Panc1 (cell line): ENCODE measurements around the gene XCR1.

Experiments used
- POLR2AphosphoS5 ChIP-seq: IDR thresholded peaks from 2 replicates; pipeline ENCODE4 v1.6.1; 2012; ENCODE audit warnings: mild to moderate bottlenecking, low read depth, low read length, moderate library complexity
- TF ChIP-seq, protein P1 (sequence below): fragments of 450-650 bp; IDR thresholded peaks from 2 replicates; pipeline ENCODE4 v1.5.1; 2017; ENCODE audit warnings: mild to moderate bottlenecking

DNA sequence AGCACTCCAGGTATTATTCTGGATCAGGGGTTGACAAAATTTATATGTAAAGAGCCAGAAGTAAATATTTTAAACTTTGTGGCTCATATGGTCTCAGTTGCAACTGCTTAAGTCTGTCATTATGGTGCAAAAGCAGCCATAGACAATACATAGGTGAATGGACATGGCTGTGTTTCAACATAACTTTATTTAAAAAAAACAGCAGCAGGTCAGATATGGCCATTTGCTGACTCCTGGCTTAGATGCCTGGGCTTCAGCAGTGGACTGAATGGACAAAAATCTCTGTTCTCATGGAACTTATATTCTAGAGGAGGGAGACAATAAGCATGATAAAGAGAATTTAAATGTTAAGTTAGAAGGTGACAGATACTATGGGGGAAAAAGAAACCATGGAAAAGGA is 20.0 kb downstream of the XCR1 start:
- TF ChIP-seq, protein P1, sequence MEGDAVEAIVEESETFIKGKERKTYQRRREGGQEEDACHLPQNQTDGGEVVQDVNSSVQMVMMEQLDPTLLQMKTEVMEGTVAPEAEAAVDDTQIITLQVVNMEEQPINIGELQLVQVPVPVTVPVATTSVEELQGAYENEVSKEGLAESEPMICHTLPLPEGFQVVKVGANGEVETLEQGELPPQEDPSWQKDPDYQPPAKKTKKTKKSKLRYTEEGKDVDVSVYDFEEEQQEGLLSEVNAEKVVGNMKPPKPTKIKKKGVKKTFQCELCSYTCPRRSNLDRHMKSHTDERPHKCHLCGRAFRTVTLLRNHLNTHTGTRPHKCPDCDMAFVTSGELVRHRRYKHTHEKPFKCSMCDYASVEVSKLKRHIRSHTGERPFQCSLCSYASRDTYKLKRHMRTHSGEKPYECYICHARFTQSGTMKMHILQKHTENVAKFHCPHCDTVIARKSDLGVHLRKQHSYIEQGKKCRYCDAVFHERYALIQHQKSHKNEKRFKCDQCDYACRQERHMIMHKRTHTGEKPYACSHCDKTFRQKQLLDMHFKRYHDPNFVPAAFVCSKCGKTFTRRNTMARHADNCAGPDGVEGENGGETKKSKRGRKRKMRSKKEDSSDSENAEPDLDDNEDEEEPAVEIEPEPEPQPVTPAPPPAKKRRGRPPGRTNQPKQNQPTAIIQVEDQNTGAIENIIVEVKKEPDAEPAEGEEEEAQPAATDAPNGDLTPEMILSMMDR = no peak
- TF ChIP-seq POLR2AphosphoS5 = no peak
